Measurements from ENCODE around the gene KCNH8.

- TF ChIP-seq, protein P1, sequence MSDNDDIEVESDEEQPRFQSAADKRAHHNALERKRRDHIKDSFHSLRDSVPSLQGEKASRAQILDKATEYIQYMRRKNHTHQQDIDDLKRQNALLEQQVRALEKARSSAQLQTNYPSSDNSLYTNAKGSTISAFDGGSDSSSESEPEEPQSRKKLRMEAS (IDR thresholded peaks at IDR 0.05), result no peak
- no peak for TF ChIP-seq HNF4G (IDR thresholded peaks at IDR 0.05)
- TF ChIP-seq, protein P2, sequence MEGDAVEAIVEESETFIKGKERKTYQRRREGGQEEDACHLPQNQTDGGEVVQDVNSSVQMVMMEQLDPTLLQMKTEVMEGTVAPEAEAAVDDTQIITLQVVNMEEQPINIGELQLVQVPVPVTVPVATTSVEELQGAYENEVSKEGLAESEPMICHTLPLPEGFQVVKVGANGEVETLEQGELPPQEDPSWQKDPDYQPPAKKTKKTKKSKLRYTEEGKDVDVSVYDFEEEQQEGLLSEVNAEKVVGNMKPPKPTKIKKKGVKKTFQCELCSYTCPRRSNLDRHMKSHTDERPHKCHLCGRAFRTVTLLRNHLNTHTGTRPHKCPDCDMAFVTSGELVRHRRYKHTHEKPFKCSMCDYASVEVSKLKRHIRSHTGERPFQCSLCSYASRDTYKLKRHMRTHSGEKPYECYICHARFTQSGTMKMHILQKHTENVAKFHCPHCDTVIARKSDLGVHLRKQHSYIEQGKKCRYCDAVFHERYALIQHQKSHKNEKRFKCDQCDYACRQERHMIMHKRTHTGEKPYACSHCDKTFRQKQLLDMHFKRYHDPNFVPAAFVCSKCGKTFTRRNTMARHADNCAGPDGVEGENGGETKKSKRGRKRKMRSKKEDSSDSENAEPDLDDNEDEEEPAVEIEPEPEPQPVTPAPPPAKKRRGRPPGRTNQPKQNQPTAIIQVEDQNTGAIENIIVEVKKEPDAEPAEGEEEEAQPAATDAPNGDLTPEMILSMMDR (IDR thresholded peaks at IDR 0.05; ENCODE audit: low read depth, low read length, missing input control), result no peak
- no peak for TF ChIP-seq GABPA (IDR thresholded peaks at IDR 0.05 in 1 of 2, conservative IDR thresholded peaks at IDR 0.05 in 1 of 2)
- no peak for TF ChIP-seq TAF1 (conservative IDR thresholded peaks at IDR 0.05)
- no peak for TF ChIP-seq RAD21 (IDR thresholded peaks at IDR 0.05)
- TF ChIP-seq, protein P3, sequence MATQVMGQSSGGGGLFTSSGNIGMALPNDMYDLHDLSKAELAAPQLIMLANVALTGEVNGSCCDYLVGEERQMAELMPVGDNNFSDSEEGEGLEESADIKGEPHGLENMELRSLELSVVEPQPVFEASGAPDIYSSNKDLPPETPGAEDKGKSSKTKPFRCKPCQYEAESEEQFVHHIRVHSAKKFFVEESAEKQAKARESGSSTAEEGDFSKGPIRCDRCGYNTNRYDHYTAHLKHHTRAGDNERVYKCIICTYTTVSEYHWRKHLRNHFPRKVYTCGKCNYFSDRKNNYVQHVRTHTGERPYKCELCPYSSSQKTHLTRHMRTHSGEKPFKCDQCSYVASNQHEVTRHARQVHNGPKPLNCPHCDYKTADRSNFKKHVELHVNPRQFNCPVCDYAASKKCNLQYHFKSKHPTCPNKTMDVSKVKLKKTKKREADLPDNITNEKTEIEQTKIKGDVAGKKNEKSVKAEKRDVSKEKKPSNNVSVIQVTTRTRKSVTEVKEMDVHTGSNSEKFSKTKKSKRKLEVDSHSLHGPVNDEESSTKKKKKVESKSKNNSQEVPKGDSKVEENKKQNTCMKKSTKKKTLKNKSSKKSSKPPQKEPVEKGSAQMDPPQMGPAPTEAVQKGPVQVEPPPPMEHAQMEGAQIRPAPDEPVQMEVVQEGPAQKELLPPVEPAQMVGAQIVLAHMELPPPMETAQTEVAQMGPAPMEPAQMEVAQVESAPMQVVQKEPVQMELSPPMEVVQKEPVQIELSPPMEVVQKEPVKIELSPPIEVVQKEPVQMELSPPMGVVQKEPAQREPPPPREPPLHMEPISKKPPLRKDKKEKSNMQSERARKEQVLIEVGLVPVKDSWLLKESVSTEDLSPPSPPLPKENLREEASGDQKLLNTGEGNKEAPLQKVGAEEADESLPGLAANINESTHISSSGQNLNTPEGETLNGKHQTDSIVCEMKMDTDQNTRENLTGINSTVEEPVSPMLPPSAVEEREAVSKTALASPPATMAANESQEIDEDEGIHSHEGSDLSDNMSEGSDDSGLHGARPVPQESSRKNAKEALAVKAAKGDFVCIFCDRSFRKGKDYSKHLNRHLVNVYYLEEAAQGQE (IDR thresholded peaks at IDR 0.05), result no peak
Measured at GRCh38 chr3:19154693-19155250, 6.5 kb downstream of the KCNH8 start.
